Muscle of leg (tissue), 11 donors: ENCODE data around the gene ANKRD55. TPM values are rescaled to one million over a fixed set of nuclear protein-coding genes. Genes with fewer than 3 reads are reported as not detected.

Experiments used
- DNase-seq: peaks from one replicate; pipeline ENCODE4 v3.0.0; 2013
- H3K27ac ChIP-seq: one replicate; pipeline ENCODE4 v1.5.1; 2013; ENCODE audit warnings: mild to moderate bottlenecking, low read length, control low read depth
- H3K27me3 ChIP-seq: one replicate; pipeline ENCODE4 v1.6.1; 2013; ENCODE audit warnings: low read length; ENCODE audit not compliant: control insufficient read depth, insufficient read depth
- H3K36me3 ChIP-seq: one replicate; pipeline ENCODE4 v1.6.1; 2013; ENCODE audit warnings: low read length; ENCODE audit not compliant: control insufficient read depth, insufficient read depth
- H3K4me1 ChIP-seq: one replicate; pipeline ENCODE4 v1.6.1; 2013; ENCODE audit warnings: low read length; ENCODE audit not compliant: control insufficient read depth, insufficient read depth
- H3K4me3 ChIP-seq: one replicate; pipeline ENCODE4 v1.5.1; 2013; ENCODE audit warnings: low read length, control low read depth
- H3K9me3 ChIP-seq: replicated peaks from 2 replicates; pipeline ENCODE4 v1.6.1; 2013; ENCODE audit warnings: low read depth, low read length; ENCODE audit not compliant: control insufficient read depth
- WGBS: methylation state at CpG from one replicate; pipeline ENCODE4 v1.1.5; 2013; ENCODE audit warnings: missing lambda C conversion rate; ENCODE audit not compliant: insufficient coverage; 5-methylcytosine and 5-hydroxymethylcytosine counted together
- polyA plus RNA-seq, 8 donors: library from polyadenylated mRNA; unstranded; fragments of 120-200 nt; gene quantifications; one replicate each; pipeline versions ENCODE4 v1.2.1 to v1.2.3, GENCODE V29; 2013; ENCODE audit warnings: inconsistent platforms in 1 of 8, low replicate concordance in 1 of 8; ENCODE audit not compliant: insufficient read length in 8 of 8, insufficient read depth in 1 of 8
- total RNA-seq: library from RNA; stranded (reverse); fragments of 120-200 nt; gene quantifications from one replicate; pipeline ENCODE4 v1.2.4, GENCODE V29; 2013

The ANKRD55 gene
- total and polyA plus RNA-seq, 9 donors: 0.19 to 1.0 (median 0.32) TPM; not detected in 1

GRCh38 chr5:56055859-56056258 lies 177.3 kb downstream of the ANKRD55 start:
- no peaks in the 10 kb centered on the region for H3K27me3 ChIP-seq
- H3K27ac ChIP-seq: no peak overlapping the region
- H3K9me3 ChIP-seq: peaks cover 8% of the 10 kb centered on the region
- no peak overlapping the region for H3K4me3 ChIP-seq
- WGBS: 100% methylated on average over 1 of the region's 3 CpGs
- no peaks in the 10 kb centered on the region for H3K36me3 ChIP-seq
- no peak for DNase-seq
- H3K4me1 ChIP-seq: peaks cover 2% of the 10 kb centered on the region

DNA sequence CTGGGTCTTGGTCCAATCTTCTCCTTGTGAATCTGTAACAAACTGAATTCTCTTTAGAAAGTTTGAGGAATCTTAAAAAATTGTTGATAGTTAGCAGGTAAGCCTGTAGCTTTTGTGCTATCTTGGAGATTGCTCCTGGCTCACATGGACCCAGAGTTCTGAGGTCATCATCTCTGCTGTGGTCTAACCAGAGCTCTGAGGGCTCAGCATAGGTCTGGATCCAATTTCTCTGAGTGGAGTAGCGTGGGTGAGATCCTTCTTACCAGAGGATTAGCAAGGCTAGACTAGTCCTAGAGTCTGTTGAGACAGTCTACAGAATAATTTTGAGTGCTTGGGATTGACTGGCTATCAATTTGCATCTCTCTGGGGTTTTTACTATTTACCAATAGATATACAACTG lies 177.8 kb downstream of the ANKRD55 start:
- peaks cover 8% of the 10 kb centered on the region for H3K9me3 ChIP-seq
- no peak for DNase-seq
- WGBS: 50% methylated on average over 1 of the region's 1 CpG
- no peak overlapping the region for H3K4me3 ChIP-seq
- peaks cover 4% of the 10 kb centered on the region for H3K4me1 ChIP-seq
- H3K27ac ChIP-seq: no peak overlapping the region
- no peaks in the 10 kb centered on the region for H3K27me3 ChIP-seq
- H3K36me3 ChIP-seq: no peaks in the 10 kb centered on the region

DNA sequence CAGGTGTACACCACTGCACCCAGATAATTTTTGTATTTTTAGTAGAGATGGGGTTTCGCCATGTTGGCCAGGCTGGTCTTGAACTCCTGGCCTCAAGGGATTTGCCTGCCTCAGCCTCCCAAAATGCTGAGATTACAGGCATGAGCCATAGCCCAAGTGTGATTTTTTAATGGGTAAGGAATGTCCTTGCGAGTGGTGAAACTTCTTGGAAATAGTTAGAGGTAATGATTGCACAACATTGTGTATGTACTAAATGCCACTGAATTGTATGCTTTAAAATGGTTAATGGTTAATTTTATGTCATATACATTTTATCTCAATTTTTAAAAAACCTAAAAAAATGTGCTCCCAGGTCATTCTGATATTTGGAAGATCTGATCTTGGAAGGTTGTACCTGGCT lies 178.5 kb downstream of the ANKRD55 start:
- no peak overlapping the region for H3K4me3 ChIP-seq
- DNase-seq: no peak
- H3K36me3 ChIP-seq: no peaks in the 10 kb centered on the region
- H3K4me1 ChIP-seq: peaks cover 7% of the 10 kb centered on the region
- peaks cover 8% of the 10 kb centered on the region for H3K9me3 ChIP-seq
- no CpG with 5 or more reads among the region's 2 CpGs for WGBS
- H3K27me3 ChIP-seq: no peaks in the 10 kb centered on the region
- no peak overlapping the region for H3K27ac ChIP-seq

DNA sequence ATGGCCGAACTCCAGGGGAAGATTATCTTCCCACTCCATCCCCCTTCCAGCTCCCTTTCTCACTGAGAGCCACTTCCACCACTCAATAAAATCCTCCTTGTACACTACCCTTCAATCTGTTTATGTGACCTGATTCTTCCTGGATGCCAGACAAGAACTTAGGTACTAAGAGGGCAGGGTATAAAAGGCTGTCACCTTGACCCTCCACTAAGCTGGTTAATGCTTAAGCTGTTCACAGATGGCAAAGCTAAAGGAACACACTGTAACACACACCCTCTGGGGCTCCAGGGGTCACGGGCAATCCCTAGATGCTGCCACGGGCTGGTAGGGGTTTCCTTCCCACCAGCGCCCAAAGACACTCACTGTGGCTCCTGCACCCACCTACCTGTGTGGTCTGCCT lies 179.8 kb downstream of the ANKRD55 start:
- H3K36me3 ChIP-seq: no peaks in the 10 kb centered on the region
- H3K27ac ChIP-seq: no peak overlapping the region
- peaks cover 8% of the 10 kb centered on the region for H3K9me3 ChIP-seq
- peaks cover 7% of the 10 kb centered on the region for H3K4me1 ChIP-seq
- DNase-seq: no peak
- H3K4me3 ChIP-seq: no peak overlapping the region
- no peaks in the 10 kb centered on the region for H3K27me3 ChIP-seq
- WGBS: 100% methylated on average over 2 of the region's 4 CpGs

- Histone ChIP-seq H3K36me3 (no peaks in the 10 kb centered on the region), H3K4me1 (peaks cover 5% of the 10 kb centered on the region), H3K4me3 (no peak overlapping the region), H3K27me3 (no peaks in the 10 kb centered on the region), H3K27ac (no peak overlapping the region), H3K9me3 (peaks cover 8% of the 10 kb centered on the region)
- no CpG with 5 or more reads among the region's 1 CpG for WGBS
- no peak for DNase-seq
These were observed 180.4 kb downstream of the ANKRD55 start for GRCh38 chr5:56052735-56053134.

DNA sequence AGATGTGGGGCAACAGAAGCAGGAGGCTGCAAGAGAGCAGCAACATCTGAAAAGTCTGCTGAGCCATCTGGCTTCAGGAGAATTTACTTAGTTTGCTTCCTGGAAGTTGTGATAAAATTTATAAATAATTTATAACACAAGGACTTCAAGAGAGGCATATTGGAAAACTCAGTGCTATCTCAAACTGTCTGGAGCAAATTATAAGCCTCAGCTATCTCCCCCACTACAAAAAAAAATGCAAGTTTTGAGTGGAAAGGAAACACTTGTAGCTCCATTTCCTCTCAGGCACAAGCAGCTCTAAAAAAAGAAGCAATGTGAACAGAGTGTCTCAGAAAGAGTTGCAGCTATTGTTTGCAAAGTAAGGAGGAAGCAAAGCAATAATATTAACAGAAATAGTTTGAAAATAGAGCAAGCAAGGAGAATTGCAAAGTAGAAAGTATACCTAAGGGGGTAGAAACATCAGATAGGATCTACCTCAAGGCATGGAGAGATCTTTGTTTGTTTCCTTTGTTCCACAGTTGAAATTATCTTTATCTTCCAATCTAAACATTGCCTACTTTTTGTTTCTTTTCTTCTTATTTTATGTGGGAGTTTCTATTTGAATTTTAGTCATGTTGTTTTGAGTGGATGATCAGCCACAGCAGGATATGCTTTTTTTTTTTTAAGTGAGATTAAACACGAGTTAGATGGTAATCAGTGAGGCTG lies 182.4 kb downstream of the ANKRD55 start:
- H3K27me3 ChIP-seq: no peaks in the 10 kb centered on the region
- no peaks in the 10 kb centered on the region for H3K36me3 ChIP-seq
- H3K27ac ChIP-seq: peak overlapping the region; percentile 60
- WGBS: no CpG with 5 or more reads among the region's 1 CpG
- peak; percentile 73 for DNase-seq
- H3K4me1 ChIP-seq: peaks cover 5% of the 10 kb centered on the region
- peaks cover 9% of the 10 kb centered on the region for H3K9me3 ChIP-seq
- no peak overlapping the region for H3K4me3 ChIP-seq

Other genes starting within 250 kb of the ANKRD55 start
- gene IL6ST, start 238.4 kb downstream of the ANKRD55 start, total RNA-seq: 111 TPM
- 10 to 100 TPM; 30.0 to 81.2 (median 60.0) TPM for gene IL6ST, start 238.4 kb downstream of the ANKRD55 start, polyA plus RNA-seq